Activated T-cell treated with anti-CD3 and anti-CD28 coated beads, Interleukin-2, amount 50 U/mL, for 24 hours (primary cell): Measurements from ENCODE around the gene MN1.

Source experiments
- DNase-seq: peaks from one replicate; pipeline ENCODE4 v3.0.0-alpha.2; 2020
- H3K27ac Mint-ChIP-seq: 2 replicates; pipeline ENCODE4 v1.8.0; 2020; ENCODE audit warnings: mild to moderate bottlenecking, mixed read lengths
- H3K27me3 Mint-ChIP-seq: 2 replicates; pipeline ENCODE4 v1.8.0; 2020; ENCODE audit warnings: mixed read lengths
- H3K36me3 Mint-ChIP-seq: 2 replicates; pipeline ENCODE4 v1.8.0; 2020; ENCODE audit warnings: low read depth, mixed read lengths
- H3K4me1 Mint-ChIP-seq: 2 replicates; pipeline ENCODE4 v1.8.0; 2020; ENCODE audit warnings: low read depth, mixed read lengths
- H3K4me3 Mint-ChIP-seq: 2 replicates; pipeline ENCODE4 v1.8.0; 2020; ENCODE audit warnings: mild to moderate bottlenecking, moderate library complexity, mixed read lengths
- H3K9me3 Mint-ChIP-seq: 2 replicates; pipeline ENCODE4 v1.8.0; 2020; ENCODE audit warnings: mixed read lengths

Gene MN1

GRCh38 chr22:27724157-27724556 is 77.4 kb downstream of the MN1 start:
- Mint-ChIP-seq H3K4me1 (no peaks in the 10 kb centered on the region), H3K36me3 (no peaks in the 10 kb centered on the region), H3K27me3 (peaks cover 27% of the 10 kb centered on the region), H3K4me3 (no peak overlapping the region), H3K27ac (no peak overlapping the region), H3K9me3 (no peaks in the 10 kb centered on the region)
- DNase-seq = no peak

- Mint-ChIP-seq H3K4me1 (no peaks in the 10 kb centered on the region), H3K27ac (no peak overlapping the region), H3K9me3 (no peaks in the 10 kb centered on the region), H3K36me3 (no peaks in the 10 kb centered on the region), H3K27me3 (peaks cover 28% of the 10 kb centered on the region), H3K4me3 (no peak overlapping the region)
- DNase-seq = no peak
These were observed 77.8 kb downstream of the MN1 start for GRCh38 chr22:27723708-27724107.

- H3K4me1 Mint-ChIP-seq = no peaks in the 10 kb centered on the region
- no peaks in the 10 kb centered on the region for H3K9me3 Mint-ChIP-seq
- peaks cover 31% of the 10 kb centered on the region for H3K27me3 Mint-ChIP-seq
- no peak overlapping the region for H3K4me3 Mint-ChIP-seq
- no peak overlapping the region for H3K27ac Mint-ChIP-seq
- H3K36me3 Mint-ChIP-seq = no peaks in the 10 kb centered on the region
- no peak for DNase-seq
These were observed 78.4 kb downstream of the MN1 start for GRCh38 chr22:27723158-27723557.

GRCh38 chr22:27720860-27721259 is 80.7 kb downstream of the MN1 start:
- DNase-seq = no peak
- no peak overlapping the region for H3K27ac Mint-ChIP-seq
- peaks cover 35% of the 10 kb centered on the region for H3K27me3 Mint-ChIP-seq
- no peaks in the 10 kb centered on the region for H3K4me1 Mint-ChIP-seq
- no peak overlapping the region for H3K4me3 Mint-ChIP-seq
- no peaks in the 10 kb centered on the region for H3K36me3 Mint-ChIP-seq
- peaks cover under 1% of the 10 kb centered on the region for H3K9me3 Mint-ChIP-seq

- no peaks in the 10 kb centered on the region for H3K4me1 Mint-ChIP-seq
- no peak for DNase-seq
- H3K4me3 Mint-ChIP-seq = no peak overlapping the region
- H3K36me3 Mint-ChIP-seq = no peaks in the 10 kb centered on the region
- H3K27me3 Mint-ChIP-seq = peaks cover 40% of the 10 kb centered on the region
- H3K27ac Mint-ChIP-seq = no peak overlapping the region
- peaks cover 2% of the 10 kb centered on the region for H3K9me3 Mint-ChIP-seq
These were observed 81.9 kb downstream of the MN1 start for GRCh38 chr22:27719535-27720227.

GRCh38 chr22:27719036-27719347 is 82.6 kb downstream of the MN1 start:
- no peak for DNase-seq
- Mint-ChIP-seq H3K4me1 (no peaks in the 10 kb centered on the region), H3K27ac (no peak overlapping the region), H3K4me3 (no peak overlapping the region), H3K9me3 (peaks cover 2% of the 10 kb centered on the region), H3K27me3 (peaks cover 41% of the 10 kb centered on the region), H3K36me3 (no peaks in the 10 kb centered on the region)

- no peak overlapping the region for H3K27ac Mint-ChIP-seq
- peaks cover 38% of the 10 kb centered on the region for H3K27me3 Mint-ChIP-seq
- no peak overlapping the region for H3K4me3 Mint-ChIP-seq
- DNase-seq = no peak
- no peaks in the 10 kb centered on the region for H3K4me1 Mint-ChIP-seq
- H3K9me3 Mint-ChIP-seq = peaks cover 2% of the 10 kb centered on the region
- no peaks in the 10 kb centered on the region for H3K36me3 Mint-ChIP-seq
These were observed 83.1 kb downstream of the MN1 start for GRCh38 chr22:27718186-27719035.

GRCh38 chr22:27717094-27717493 is 84.5 kb downstream of the MN1 start:
- Mint-ChIP-seq H3K27me3 (peaks cover 40% of the 10 kb centered on the region), H3K27ac (no peak overlapping the region), H3K4me3 (no peak overlapping the region), H3K9me3 (peaks cover 2% of the 10 kb centered on the region), H3K4me1 (no peaks in the 10 kb centered on the region), H3K36me3 (no peaks in the 10 kb centered on the region)
- DNase-seq = no peak

GRCh38 chr22:27716074-27716473 is 85.5 kb downstream of the MN1 start:
- H3K27me3 Mint-ChIP-seq = peaks cover 46% of the 10 kb centered on the region
- H3K27ac Mint-ChIP-seq = no peak overlapping the region
- no peak for DNase-seq
- peaks cover 2% of the 10 kb centered on the region for H3K9me3 Mint-ChIP-seq
- H3K36me3 Mint-ChIP-seq = no peaks in the 10 kb centered on the region
- no peaks in the 10 kb centered on the region for H3K4me1 Mint-ChIP-seq
- H3K4me3 Mint-ChIP-seq = no peak overlapping the region

GRCh38 chr22:27715106-27715505 is 86.5 kb downstream of the MN1 start:
- no peak for DNase-seq
- no peak overlapping the region for H3K4me3 Mint-ChIP-seq
- H3K27me3 Mint-ChIP-seq = peaks cover 55% of the 10 kb centered on the region
- no peaks in the 10 kb centered on the region for H3K4me1 Mint-ChIP-seq
- no peaks in the 10 kb centered on the region for H3K36me3 Mint-ChIP-seq
- peaks cover 2% of the 10 kb centered on the region for H3K9me3 Mint-ChIP-seq
- H3K27ac Mint-ChIP-seq = no peak overlapping the region

- no peak for DNase-seq
- no peaks in the 10 kb centered on the region for H3K36me3 Mint-ChIP-seq
- H3K4me1 Mint-ChIP-seq = no peaks in the 10 kb centered on the region
- H3K9me3 Mint-ChIP-seq = peaks cover 2% of the 10 kb centered on the region
- H3K4me3 Mint-ChIP-seq = no peak overlapping the region
- H3K27me3 Mint-ChIP-seq = peaks cover 65% of the 10 kb centered on the region
- H3K27ac Mint-ChIP-seq = no peak overlapping the region
These were observed 87.5 kb downstream of the MN1 start for GRCh38 chr22:27714068-27714467.

- Mint-ChIP-seq H3K27me3 (peaks cover 64% of the 10 kb centered on the region), H3K9me3 (peaks cover 2% of the 10 kb centered on the region), H3K27ac (no peak overlapping the region), H3K36me3 (no peaks in the 10 kb centered on the region), H3K4me1 (no peaks in the 10 kb centered on the region), H3K4me3 (no peak overlapping the region)
- DNase-seq = no peak
These were observed 88.1 kb downstream of the MN1 start for GRCh38 chr22:27713461-27713860.

GRCh38 chr22:27711756-27712155 is 89.8 kb downstream of the MN1 start:
- no peak overlapping the region for H3K27ac Mint-ChIP-seq
- no peak for DNase-seq
- peaks cover 50% of the 10 kb centered on the region for H3K27me3 Mint-ChIP-seq
- peaks cover 2% of the 10 kb centered on the region for H3K9me3 Mint-ChIP-seq
- H3K4me3 Mint-ChIP-seq = no peak overlapping the region
- no peaks in the 10 kb centered on the region for H3K4me1 Mint-ChIP-seq
- no peaks in the 10 kb centered on the region for H3K36me3 Mint-ChIP-seq

- H3K4me1 Mint-ChIP-seq = no peaks in the 10 kb centered on the region
- no peaks in the 10 kb centered on the region for H3K36me3 Mint-ChIP-seq
- H3K27ac Mint-ChIP-seq = no peak overlapping the region
- peaks cover 2% of the 10 kb centered on the region for H3K9me3 Mint-ChIP-seq
- H3K27me3 Mint-ChIP-seq = peaks cover 50% of the 10 kb centered on the region
- no peak for DNase-seq
- H3K4me3 Mint-ChIP-seq = no peak overlapping the region
These were observed 90.5 kb downstream of the MN1 start for GRCh38 chr22:27711012-27711411.

- Mint-ChIP-seq H3K9me3 (no peaks in the 10 kb centered on the region), H3K4me1 (no peaks in the 10 kb centered on the region), H3K4me3 (no peak overlapping the region), H3K36me3 (no peaks in the 10 kb centered on the region), H3K27me3 (peaks cover 45% of the 10 kb centered on the region), H3K27ac (no peak overlapping the region)
- DNase-seq = no peak
These were observed 91.5 kb downstream of the MN1 start for GRCh38 chr22:27709919-27710675.
